Spleen (tissue), 7 donors: ENCODE data around the gene ACSF3.

Experiments
- POLR2A ChIP-seq, 3 donors: fragments of 450-650 bp; IDR thresholded peaks; one replicate each; pipeline ENCODE4 v1.5.1; 2017; ENCODE audit warnings: antibody characterized with exemption in 3 of 3, mild to moderate bottlenecking in 1 of 3
- TF ChIP-seq, protein P1 (sequence below), 11 experiments: fragments of 200-600 bp in 7 of 11; fragments of 450-650 bp in 4 of 11; sonication (generic) in 4 of 11; IDR thresholded peaks in 8 of 11; conservative IDR thresholded peaks in 3 of 11; 1 replicate in 7 of 11; 2 replicates in 4 of 11; pipeline versions ENCODE4 v1.4.0 to v1.8.0; 2016 to 2021; ENCODE audit warnings: antibody characterized with exemption in 11 of 11, inconsistent platforms in 4 of 11, mild to moderate bottlenecking in 1 of 11
- donor health status: DM: no; HTN: no; CAD: no; lungs with moderate emphysema.
- donor health status: DM: no; HTN: no; CAD: no.
- donor health status: DM: no; HTN: no; CAD: no.

GRCh38 chr16:89067677-89068443, 25.8 kb upstream of the ACSF3 start:
- no peak for TF ChIP-seq POLR2A (IDR thresholded peaks at IDR 0.05)
- TF ChIP-seq, protein P1, sequence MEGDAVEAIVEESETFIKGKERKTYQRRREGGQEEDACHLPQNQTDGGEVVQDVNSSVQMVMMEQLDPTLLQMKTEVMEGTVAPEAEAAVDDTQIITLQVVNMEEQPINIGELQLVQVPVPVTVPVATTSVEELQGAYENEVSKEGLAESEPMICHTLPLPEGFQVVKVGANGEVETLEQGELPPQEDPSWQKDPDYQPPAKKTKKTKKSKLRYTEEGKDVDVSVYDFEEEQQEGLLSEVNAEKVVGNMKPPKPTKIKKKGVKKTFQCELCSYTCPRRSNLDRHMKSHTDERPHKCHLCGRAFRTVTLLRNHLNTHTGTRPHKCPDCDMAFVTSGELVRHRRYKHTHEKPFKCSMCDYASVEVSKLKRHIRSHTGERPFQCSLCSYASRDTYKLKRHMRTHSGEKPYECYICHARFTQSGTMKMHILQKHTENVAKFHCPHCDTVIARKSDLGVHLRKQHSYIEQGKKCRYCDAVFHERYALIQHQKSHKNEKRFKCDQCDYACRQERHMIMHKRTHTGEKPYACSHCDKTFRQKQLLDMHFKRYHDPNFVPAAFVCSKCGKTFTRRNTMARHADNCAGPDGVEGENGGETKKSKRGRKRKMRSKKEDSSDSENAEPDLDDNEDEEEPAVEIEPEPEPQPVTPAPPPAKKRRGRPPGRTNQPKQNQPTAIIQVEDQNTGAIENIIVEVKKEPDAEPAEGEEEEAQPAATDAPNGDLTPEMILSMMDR (IDR thresholded peaks at IDR 0.05 in 8 of 11, conservative IDR thresholded peaks at IDR 0.05 in 3 of 11) = no peak
